Stimulated activated CD8-positive, alpha-beta memory T cell treated with anti-CD3 and anti-CD28 coated beads, Interleukin-12 subunit alpha, Interleukin-12 subunit beta, amount 100 ng/mL, for 1 hour (primary cell): ENCODE measurements around the gene WDR5B.
A peak's percentile ranks its signal among the peaks of the same experiment; 100 is the strongest.
"Not testable (repeated sequence)": the region's sequence is repeated elsewhere in the genome, so short reads cannot be mapped to it uniquely, and the experiment has no call there.

ENCODE experiments used
- DNase-seq: peaks from one replicate; pipeline ENCODE4 v3.0.0-alpha.2; 2020; ENCODE audit warnings: low read depth

The WDR5B gene

GRCh38 chr3:122415762-122416654 is at the start of gene WDR5B:
Gene WDR5B (minus strand): TSS chr3:122416062. CDS start chr3:122415528, 534 bp downstream.
- DNase-seq: peak; percentile 100

DNA sequence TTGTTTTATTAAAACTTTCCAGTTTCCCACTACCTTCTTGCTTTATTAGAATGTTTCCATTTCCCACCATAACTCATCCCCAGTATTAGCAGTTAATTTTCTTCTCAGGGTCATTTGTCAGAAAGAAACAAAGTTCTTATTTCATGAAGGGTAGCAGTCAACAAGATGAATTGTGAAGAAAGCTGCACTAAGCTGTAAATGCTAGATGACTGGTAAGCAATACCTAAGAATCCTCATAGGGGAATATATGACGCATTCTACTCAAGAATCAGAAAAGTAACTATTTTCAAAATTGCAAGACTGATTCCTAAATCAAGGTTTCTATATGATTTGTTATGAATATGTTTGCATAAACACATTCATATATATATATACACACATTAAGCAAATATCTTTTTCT is 48.8 kb upstream of the WDR5B start:
- DNase-seq: no peak

DNA sequence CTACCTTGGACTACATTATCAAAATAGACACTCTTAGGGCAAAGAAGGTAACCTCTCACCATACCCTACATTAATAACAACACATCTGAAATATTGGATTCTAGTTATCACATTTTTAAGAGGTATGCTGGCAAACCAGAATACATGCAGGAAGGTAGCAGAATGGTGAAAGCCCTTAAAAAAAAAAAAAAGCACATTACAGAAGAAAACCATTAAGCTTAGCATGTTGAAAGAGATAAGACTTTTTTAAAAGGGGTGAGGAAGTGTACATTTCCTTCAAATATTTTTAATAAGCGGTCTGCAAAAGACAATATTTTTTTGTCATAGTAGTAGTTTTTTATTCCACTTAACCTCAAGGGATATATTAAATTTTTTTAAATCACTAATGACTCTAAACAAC is 46.5 kb upstream of the WDR5B start:
- no peak for DNase-seq

- no peak for DNase-seq
These were observed 45.9 kb upstream of the WDR5B start for GRCh38 chr3:122461806-122462205.

GRCh38 chr3:122458992-122459391 is 43.1 kb upstream of the WDR5B start:
- no peak for DNase-seq

DNA sequence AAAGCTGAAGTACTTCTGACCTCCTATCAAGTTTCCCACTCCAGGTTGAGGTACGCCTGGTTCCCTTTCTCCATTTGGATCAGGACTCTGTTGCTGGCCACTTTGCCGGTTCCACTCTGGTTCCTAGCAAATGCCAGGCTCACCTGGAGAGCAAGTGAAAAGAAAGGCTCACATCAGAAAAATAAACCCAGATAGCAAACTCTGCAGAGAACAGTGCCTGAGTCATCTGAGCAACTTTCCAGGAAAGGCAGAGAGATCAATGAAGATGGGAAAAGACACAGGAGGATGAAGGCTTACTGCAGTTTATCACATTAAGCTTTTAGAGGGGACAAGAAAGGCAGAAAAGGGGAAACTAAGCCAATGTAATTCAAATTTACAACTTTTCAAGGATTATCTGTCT is 41.8 kb upstream of the WDR5B start:
- DNase-seq: no peak

DNA sequence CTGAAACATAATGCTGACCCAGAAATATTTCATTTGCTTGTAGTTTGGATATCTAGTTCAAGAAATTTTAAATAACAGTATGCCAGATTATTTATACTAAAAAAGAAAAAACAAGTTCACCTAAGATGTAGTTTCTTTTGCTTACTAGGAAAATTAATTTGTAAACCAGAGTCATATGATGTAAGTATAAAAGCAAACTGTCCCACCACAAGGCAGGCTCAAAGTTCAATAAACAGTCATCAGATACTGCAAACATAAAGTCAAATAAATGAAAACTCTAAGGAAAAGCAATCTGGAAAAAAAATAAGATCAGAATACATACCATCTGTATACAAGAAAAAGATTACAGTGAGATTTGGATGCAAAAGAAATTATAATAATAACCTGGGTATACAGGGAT is 40.2 kb upstream of the WDR5B start:
- DNase-seq: no peak

DNA sequence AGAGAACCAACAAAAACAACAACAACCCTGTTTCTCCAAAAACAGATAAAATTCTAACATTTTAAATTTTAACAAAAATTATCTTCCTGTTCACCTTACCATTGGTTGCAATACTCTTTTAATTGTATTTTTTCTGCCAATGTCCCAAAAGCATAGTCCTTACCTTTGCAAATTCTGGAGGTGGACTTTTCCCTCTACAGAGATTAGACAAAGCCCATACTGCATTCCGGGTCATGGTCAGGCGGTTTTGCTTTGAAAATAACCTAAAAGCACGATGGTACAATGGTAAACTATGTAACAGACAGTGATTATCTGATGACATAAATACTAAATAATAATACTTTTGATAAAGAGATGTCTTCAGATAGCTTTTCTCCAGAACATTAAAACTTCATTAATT is 35.5 kb upstream of the WDR5B start:
- DNase-seq: no peak

GRCh38 chr3:122448218-122448617 is 32.4 kb upstream of the WDR5B start:
- not testable (repeated sequence) for DNase-seq

GRCh38 chr3:122444491-122444887 is 28.6 kb upstream of the WDR5B start:
- not testable (repeated sequence) for DNase-seq

- not testable (repeated sequence) for DNase-seq
These were observed 28.1 kb upstream of the WDR5B start for GRCh38 chr3:122443762-122444490.

- no peak for DNase-seq
These were observed 27.2 kb upstream of the WDR5B start for GRCh38 chr3:122443090-122443489.

GRCh38 chr3:122435950-122436349 is 20.1 kb upstream of the WDR5B start:
- no peak for DNase-seq

GRCh38 chr3:122430371-122430770 is 14.5 kb upstream of the WDR5B start:
- DNase-seq: no peak

GRCh38 chr3:122427857-122428471 is 12.1 kb upstream of the WDR5B start:
- DNase-seq: no peak

DNA sequence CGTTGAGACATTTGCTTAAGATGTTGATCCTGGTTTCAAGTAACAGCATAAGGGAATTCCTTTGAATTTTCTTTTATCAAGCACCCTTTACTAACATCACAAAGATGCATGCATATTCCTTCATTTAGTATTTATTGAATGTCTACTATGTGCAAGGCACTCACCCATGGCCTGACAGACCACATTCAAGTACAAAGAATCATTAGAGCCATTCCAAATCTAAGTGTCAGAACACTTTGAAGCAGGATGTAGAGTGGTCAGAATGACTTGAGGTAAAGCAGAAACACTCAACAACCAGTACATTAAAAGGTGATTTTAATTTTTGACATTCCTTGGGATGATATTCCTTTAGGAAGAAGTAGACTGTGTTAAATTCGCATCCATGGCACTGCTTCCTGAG is 6.0 kb upstream of the WDR5B start:
- no peak for DNase-seq

GRCh38 chr3:122421101-122421500 is 5.2 kb upstream of the WDR5B start:
- DNase-seq: no peak

DNA sequence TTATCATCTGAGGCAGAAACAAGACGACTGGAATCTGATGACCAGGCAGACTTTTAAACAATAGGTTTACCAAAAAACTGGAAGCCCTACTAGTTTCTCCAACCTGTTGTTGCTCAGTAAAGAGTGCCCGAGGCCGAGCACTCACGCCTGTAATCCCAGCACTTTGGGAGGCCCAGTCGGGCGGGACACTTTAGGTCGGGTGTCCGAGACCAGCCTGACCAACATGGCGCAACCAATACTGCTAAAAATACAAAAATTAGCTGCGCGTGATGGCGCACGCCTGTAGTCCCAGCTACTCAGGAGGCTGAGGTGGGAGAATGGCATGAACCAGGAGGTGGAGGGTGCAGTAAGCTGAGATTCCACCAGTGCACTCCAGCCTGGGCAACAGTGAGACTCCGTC is 1.1 kb upstream of the WDR5B start:
- no peak for DNase-seq

DNA sequence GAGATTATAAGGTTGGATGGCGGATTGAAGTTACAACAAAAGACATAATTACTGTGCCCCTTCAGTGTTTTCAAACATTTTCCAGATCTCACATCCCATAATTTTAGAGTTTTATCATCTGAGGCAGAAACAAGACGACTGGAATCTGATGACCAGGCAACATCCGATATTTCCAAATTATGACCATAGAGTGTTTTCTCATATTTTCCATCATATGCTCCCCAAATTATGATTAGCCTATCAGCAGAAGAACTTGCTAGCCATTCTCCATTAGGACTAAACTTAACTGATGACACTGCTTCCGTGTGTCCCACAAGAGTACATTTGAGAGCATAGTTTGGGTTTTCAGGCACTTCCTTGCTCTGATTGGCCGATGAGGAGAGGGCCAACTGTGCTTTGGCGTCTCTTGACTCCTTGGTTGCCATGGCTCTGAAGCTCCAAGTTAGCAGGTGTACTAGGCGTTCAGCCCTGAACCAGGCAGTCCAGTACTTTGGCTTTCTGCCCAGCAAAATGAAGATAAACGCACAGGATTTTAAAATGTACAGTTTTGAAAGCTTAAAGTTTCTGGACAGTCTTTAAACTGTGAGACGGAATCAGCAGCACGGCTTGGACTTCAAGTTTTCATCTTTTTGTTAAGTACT is 638 bp downstream of the WDR5B start:
- DNase-seq: no peak

- no peak for DNase-seq
These were observed 1.5 kb downstream of the WDR5B start for GRCh38 chr3:122414391-122414790.

DNA sequence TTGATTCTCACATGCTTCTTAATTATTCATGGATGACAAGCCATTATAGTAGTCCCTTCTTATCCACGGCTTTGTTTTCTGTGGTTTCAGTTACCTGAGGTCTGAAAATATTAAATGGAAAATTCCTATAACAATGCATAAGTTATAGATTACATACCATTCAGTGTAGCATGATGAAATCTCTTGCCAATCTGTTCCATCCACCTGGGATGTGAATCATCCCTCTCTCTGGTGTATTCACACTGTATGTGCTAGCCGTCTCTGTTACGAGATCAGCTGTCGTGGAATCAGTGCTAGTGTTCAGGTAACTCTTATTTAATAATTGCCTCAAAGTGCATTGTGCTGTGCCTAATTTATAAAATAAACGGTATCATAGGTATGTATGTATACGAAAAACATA is 5.2 kb downstream of the WDR5B start:
- no peak for DNase-seq

GRCh38 chr3:122410111-122410510 is 5.8 kb downstream of the WDR5B start:
- no peak for DNase-seq
